ENCODE measurements around the gene CRHBP.

CRHBP gene

DNA sequence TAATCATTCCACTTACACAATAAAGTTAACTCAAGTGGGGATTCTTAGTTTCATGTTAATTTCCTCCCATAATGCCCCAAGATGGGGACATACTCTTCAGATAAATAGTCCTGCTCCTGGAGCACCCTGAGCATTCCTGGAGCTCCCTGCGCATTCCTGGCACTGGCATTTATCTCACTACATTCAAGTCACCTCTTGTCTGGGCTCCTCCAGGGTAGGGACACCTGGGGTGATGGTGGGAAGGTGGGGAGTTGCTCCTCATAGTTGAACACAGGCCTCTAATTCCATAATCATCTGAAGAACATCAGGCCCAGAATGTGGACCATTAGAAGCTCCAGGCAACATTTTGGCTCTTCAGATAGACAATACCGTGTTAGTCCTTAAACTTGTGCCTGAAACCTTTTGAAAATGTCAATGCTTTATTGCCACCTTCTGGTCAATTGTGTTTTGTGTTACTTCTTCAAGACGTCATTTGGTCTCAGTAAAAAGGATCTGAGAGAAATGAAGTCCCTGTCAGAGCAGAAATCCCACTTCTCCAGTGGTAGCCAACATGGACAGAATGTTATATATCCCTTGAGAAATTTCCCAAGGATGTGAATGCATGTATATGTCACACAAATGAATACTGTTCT, 63.2 kb downstream of the CRHBP start:
- DNase-seq (no peak), ATAC-seq (no peak)

DNA sequence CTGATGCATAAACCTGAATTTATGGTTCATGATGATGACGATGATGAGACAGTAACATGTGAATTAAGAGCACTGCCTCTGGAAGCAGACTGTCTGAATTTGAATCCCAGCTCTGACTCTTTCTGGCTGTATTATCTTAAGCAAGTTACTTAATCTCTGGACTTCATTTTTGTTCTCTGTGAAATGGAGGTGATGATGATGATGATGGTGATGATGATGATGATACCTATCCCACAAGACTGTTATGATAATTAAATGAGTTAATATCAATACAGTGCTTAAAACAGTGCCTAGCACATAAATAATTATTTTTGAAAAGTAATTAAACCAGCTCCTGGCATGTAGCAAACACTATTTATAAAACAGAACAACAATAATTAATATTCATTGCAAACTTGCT, 64.1 kb downstream of the CRHBP start:
- ATAC-seq: no peak

DNA sequence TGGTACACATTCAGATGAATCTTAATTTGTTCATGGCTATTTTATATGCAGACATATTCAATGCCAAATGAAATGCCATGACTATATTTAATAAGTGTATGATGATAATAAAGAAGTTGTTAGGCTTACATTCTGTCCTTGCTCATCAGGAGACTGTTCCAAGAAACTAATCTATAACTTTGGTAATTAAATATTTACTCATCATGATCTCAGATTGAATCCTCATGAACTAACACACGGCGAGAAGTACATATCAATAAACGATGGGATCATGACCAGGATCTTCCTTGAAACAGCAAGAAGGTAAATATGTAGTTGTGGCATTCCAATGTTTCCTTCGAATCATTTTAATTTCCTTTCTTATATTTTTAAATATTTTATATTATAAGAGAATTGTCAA, 64.8 kb downstream of the CRHBP start:
- ATAC-seq: no peak

More for the DNA sequence above, 64.1 kb downstream of the CRHBP start:
- no peak for DNase-seq

More for the DNA sequence above, 64.8 kb downstream of the CRHBP start:
- no peak for DNase-seq

All from stimulated activated naive CD8-positive, alpha-beta T cell treated with anti-CD3 and anti-CD28 coated beads, Interleukin-15, Interleukin-2, amounts not matched to agents 100 U/mL and 50 U/mL, for 24 hours (primary cell).